IMR-90 (cell line): Measurements from ENCODE around the gene WDR6. TPM values are rescaled to one million over a fixed set of nuclear protein-coding genes. Genes with fewer than 3 reads are reported as not detected.
A peak's percentile ranks its signal among the peaks of the same experiment; 100 is the strongest.

Source experiments
- ATAC-seq: fragments of 200-7000 bp; cut with Tn5 transposase; 2 replicates; pipeline ENCODE4 v1.9.1; 2020; ENCODE audit warnings: low read depth, mild to moderate bottlenecking, moderate library complexity
- BruUV-seq: library from RNA; stranded (reverse); fragments of 400-500 nt; replicated peaks from 2 replicates; lab custom pipeline; 2021; lab: Mats Ljungman, UMichigan
- CTCF ChIA-PET: fragments of 300-600 bp; formaldehyde crosslinking; extraction: SDS; loops from one replicate; lab custom pipeline; 2021; ENCODE audit warnings: antibody characterized with exemption; lab: Yijun Ruan, JAX
- POLR2A ChIA-PET: fragments of 300-600 bp; sonication (Branson Sonifier 250); formaldehyde crosslinking; loops from one replicate; lab custom pipeline; 2022; ENCODE audit warnings: antibody characterized with exemption; ENCODE audit not compliant: unreplicated experiment; lab: Charles Lee
- DNase-seq: peaks from one replicate; pipeline ENCODE4 v3.0.0; 2013
- H2AFZ ChIP-seq: replicated peaks from 2 replicates; pipeline ENCODE3; 2013; ENCODE audit warnings: low read length, mild to moderate bottlenecking; ENCODE audit not compliant: poor library complexity
- H2AK5ac ChIP-seq: 2 replicates; pipeline ENCODE4 v1.6.1; 2013; ENCODE audit warnings: low read depth, low read length, inconsistent platforms
- H2AK9ac ChIP-seq: replicated peaks from 2 replicates; pipeline ENCODE3; 2013; ENCODE audit warnings: mild to moderate bottlenecking, low read depth, low read length, moderate library complexity; ENCODE audit not compliant: poor library complexity
- H2BK120ac ChIP-seq: 2 replicates; pipeline ENCODE4 v1.6.1; 2013; ENCODE audit warnings: low read depth, low read length, inconsistent platforms
- H2BK15ac ChIP-seq: 3 replicates; pipeline ENCODE4 v1.6.1; 2013; ENCODE audit warnings: low read depth, low read length, inconsistent platforms
- H2BK20ac ChIP-seq: 2 replicates; pipeline ENCODE4 v1.6.1; 2013; ENCODE audit warnings: low read depth, mild to moderate bottlenecking, inconsistent platforms, low read length, moderate library complexity
- H2BK5ac ChIP-seq: 2 replicates; pipeline ENCODE4 v1.6.1; 2013; ENCODE audit warnings: mild to moderate bottlenecking, low read depth, low read length, inconsistent platforms; ENCODE audit not compliant: poor library complexity, severe bottlenecking
- H3K14ac ChIP-seq: replicated peaks from 2 replicates; pipeline ENCODE4 v1.6.1; 2013; ENCODE audit warnings: low read depth, low read length, inconsistent platforms
- H3K18ac ChIP-seq: 2 replicates; pipeline ENCODE4 v1.6.1; 2013; ENCODE audit warnings: low read depth, low read length, control low read depth
- H3K23ac ChIP-seq: 2 replicates; pipeline ENCODE4 v1.6.1; 2013; ENCODE audit warnings: low read depth, low read length, inconsistent platforms
- H3K27ac ChIP-seq: 2 replicates; pipeline ENCODE4 v1.5.1; 2013; ENCODE audit warnings: mild to moderate bottlenecking, control low read depth, low read length; ENCODE audit not compliant: insufficient read depth
- H3K27me3 ChIP-seq: 2 replicates; pipeline ENCODE4 v1.6.1; 2013; ENCODE audit warnings: low read length; ENCODE audit not compliant: control insufficient read depth, insufficient read depth
- H3K36me3 ChIP-seq: 2 replicates; pipeline ENCODE4 v1.6.1; 2013; ENCODE audit warnings: low read length, mixed read lengths; ENCODE audit not compliant: control insufficient read depth, insufficient read depth
- H3K4ac ChIP-seq: 2 replicates; pipeline ENCODE4 v1.6.1; 2013; ENCODE audit warnings: low read depth, low read length, inconsistent platforms
- H3K4me1 ChIP-seq: 2 replicates; pipeline ENCODE4 v1.6.1; 2013; ENCODE audit warnings: low read length, mixed read lengths; ENCODE audit not compliant: control insufficient read depth, insufficient read depth
- H3K4me2 ChIP-seq: 2 replicates; pipeline ENCODE4 v1.6.1; 2013; ENCODE audit warnings: low read depth, mild to moderate bottlenecking, control low read depth, low read length, moderate library complexity
- H3K4me3 ChIP-seq: 2 replicates; pipeline ENCODE4 v1.5.1; 2013; ENCODE audit warnings: low read depth, mild to moderate bottlenecking, control low read depth, low read length, moderate library complexity; ENCODE audit not compliant: insufficient read depth
- H3K56ac ChIP-seq: 2 replicates; pipeline ENCODE4 v1.6.1; 2013; ENCODE audit warnings: low read length, inconsistent platforms; ENCODE audit not compliant: insufficient read depth; ENCODE audit errors: extremely low read depth
- H3K79me1 ChIP-seq, 2 experiments: 2 replicates each; pipeline ENCODE4 v1.6.1; 2013; ENCODE audit warnings: low read length in 2 of 2, inconsistent platforms in 1 of 2, low read depth in 1 of 2
- H3K9ac ChIP-seq: 2 replicates; pipeline ENCODE4 v1.6.1; 2013; ENCODE audit warnings: low read depth, low read length, control low read depth
- H3K9me1 ChIP-seq: 2 replicates; pipeline ENCODE4 v1.6.1; 2013; ENCODE audit warnings: low read length, inconsistent platforms; ENCODE audit not compliant: insufficient read depth
- H3K9me3 ChIP-seq: 2 replicates; pipeline ENCODE4 v1.6.1; 2013; ENCODE audit warnings: low read length; ENCODE audit not compliant: control insufficient read depth, insufficient read depth
- H4K20me1 ChIP-seq: 2 replicates; pipeline ENCODE4 v1.6.1; 2013; ENCODE audit warnings: low read length, inconsistent platforms; ENCODE audit not compliant: insufficient read depth
- H4K5ac ChIP-seq: 2 replicates; pipeline ENCODE4 v1.6.1; 2013; ENCODE audit warnings: mild to moderate bottlenecking, low read depth, low read length, control low read depth
- H4K8ac ChIP-seq, 2 experiments: 2 replicates each; pipeline ENCODE4 v1.6.1; 2013; ENCODE audit warnings: low read depth in 2 of 2, low read length in 2 of 2, control low read depth in 1 of 2, inconsistent platforms in 1 of 2
- H4K91ac ChIP-seq: 2 replicates; pipeline ENCODE4 v1.6.1; 2013; ENCODE audit warnings: low read depth, low read length, inconsistent platforms; ENCODE audit not compliant: insufficient read depth
- POLR2A ChIP-seq: IDR thresholded peaks from 2 replicates; pipeline ENCODE4 v1.6.1; 2012; ENCODE audit warnings: mild to moderate bottlenecking, low read depth, low read length
- WGBS, 2 experiments: methylation state at CpG; one replicate each; pipeline versions ENCODE4 v1.1.5 to v1.1.7; 2013; ENCODE audit warnings: missing lambda C conversion rate in 2 of 2; ENCODE audit not compliant: insufficient read length in 1 of 2; ENCODE audit errors: extremely low coverage in 2 of 2; 5-methylcytosine and 5-hydroxymethylcytosine counted together
- dilution Hi-C: fragments of 300-500 bp; cut with HindIII; formaldehyde crosslinking; loops from one replicate; pipeline ENCODE4 v1.14.3; 2018; ENCODE audit warnings: low sequenced_read_pairs; ENCODE audit not compliant: unreplicated experiment
- in situ Hi-C: fragments of 300-500 bp; cut with MboI; formaldehyde crosslinking; loops from 3 replicates; pipeline ENCODE4 v1.14.3; 2019; ENCODE audit warnings: low sequenced_read_pairs, inconsistent platforms, mixed read lengths
- intact Hi-C: fragments of 100-400 bp; cut with micrococcal nuclease; formaldehyde crosslinking; loops from 2 replicates; pipeline ENCODE4 v1.10.0; 2022
- polyA plus RNA-seq, 3 experiments: library from polyadenylated mRNA; depleted of rRNA; stranded (reverse); fragments of >200 nt; gene quantifications; 2 replicates each; pipeline ENCODE4 v1.2.3, GENCODE V29; 2012; ENCODE audit warnings: low replicate concordance in 1 of 3
- total RNA-seq: library from RNA; depleted of rRNA; stranded (reverse); fragments of >200 nt; gene quantifications from 2 replicates; pipeline ENCODE4 v1.2.3, GENCODE V29; 2012
- TF ChIP-seq, protein P1 (sequence below): fragments of 150-350 bp; IDR thresholded peaks from 2 replicates; pipeline ENCODE4 v1.6.1; 2017; ENCODE audit warnings: mild to moderate bottlenecking, antibody characterized with exemption, low read length, low read depth

The WDR6 gene
- total and polyA plus RNA-seq, 2 of the 4 experiments (the other 2 are of a cell fraction) = 60.9 to 160 TPM

DNA sequence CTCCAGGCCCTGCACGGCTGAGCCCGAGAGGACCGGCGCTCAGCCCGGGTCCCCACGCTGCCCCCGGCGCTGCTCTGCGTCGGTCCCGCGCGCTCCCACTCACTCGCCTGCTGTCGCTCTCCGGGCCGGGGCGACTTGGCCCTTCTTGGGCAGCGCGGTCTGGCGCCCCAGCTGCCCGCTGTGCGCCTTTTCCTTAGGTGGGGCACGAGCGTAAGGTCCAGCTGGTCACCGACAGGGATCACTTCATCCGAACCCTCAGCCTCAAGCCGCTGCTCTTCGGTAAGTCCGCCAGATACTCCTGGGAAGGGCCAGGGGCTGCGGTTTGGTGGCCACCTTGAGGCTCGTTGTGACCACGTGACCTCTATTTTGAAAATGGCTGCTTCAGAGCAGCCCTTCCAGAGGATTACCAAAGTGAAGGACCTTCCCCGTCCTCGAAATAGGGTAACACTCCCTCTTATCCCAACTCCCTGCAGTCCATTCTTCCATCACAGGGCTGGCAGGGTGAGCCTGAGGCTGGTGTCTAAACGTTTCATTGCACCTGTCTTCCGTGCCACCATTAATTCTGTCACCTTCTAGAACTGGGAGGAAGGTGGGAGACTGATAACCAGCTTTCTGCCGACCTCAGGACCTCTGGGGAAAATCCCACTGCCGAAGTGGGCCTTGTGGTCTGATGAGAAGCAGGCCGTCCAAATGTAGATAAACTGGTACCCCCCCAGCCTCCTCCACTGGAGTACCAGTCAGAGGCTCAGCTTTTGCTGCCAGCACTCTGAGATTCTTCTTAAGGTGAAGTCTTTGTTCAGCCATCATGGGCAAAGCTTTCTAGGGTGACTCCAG lies 16.3 kb upstream of the WDR6 start:
- Histone ChIP-seq H3K18ac (peak overlapping the region; percentile 1; the same call in 1 of the 2 replicates), H3K56ac (no peak overlapping the region; the same call in 1 of the 2 replicates), H4K5ac (peak overlapping the region; percentile 46), H4K20me1 (no peaks in the 10 kb centered on the region; the same call in 1 of the 2 replicates), H2AK9ac (peak overlapping the region; percentile 96), H4K8ac (peak overlapping the region; percentile 26 to 88), H3K23ac (peak overlapping the region; percentile 91), H3K27me3 (no peaks in the 10 kb centered on the region), H2BK15ac (no peak overlapping the region), H2BK120ac (no peak overlapping the region), H4K91ac (peak overlapping the region; percentile 55), H3K36me3 (peaks cover 4% of the 10 kb centered on the region; the same call in 1 of the 2 replicates), H3K4me2 (peak overlapping the region; percentile 95), H3K9me1 (peaks cover 7% of the 10 kb centered on the region), H3K4me3 (peak overlapping the region; percentile 72), H3K9ac (peak overlapping the region; percentile 74), H2BK20ac (no peak overlapping the region), H3K4me1 (peaks cover 14% of the 10 kb centered on the region), H3K4ac (peak overlapping the region; percentile 91), H3K79me1 (peaks cover 24 to 47% of the 10 kb centered on the region in 2 experiments), H3K9me3 (no peaks in the 10 kb centered on the region), H2BK5ac (peak overlapping the region; percentile 91), H3K14ac (peak overlapping the region; percentile 85), H3K27ac (peak overlapping the region; percentile 68), H2AK5ac (peak overlapping the region; percentile 93), H2AFZ (peak overlapping the region; percentile 96)
- no TSS peak for BruUV-seq
- 1% methylated on average over 20 of the region's 40 CpGs; no CpG with 5 or more reads in 1 of the 2 experiments for WGBS, 2 experiments
- intact Hi-C loops (no loop called here), dilution Hi-C loops (no loop called here), in situ Hi-C loops (no loop called here)
- peak; percentile 2 for ATAC-seq
- ChIA-PET CTCF (no interaction called here), POLR2A (no interaction called here)
- no peak for DNase-seq
- no peak for TF ChIP-seq POLR2A
- TF ChIP-seq, protein P1, sequence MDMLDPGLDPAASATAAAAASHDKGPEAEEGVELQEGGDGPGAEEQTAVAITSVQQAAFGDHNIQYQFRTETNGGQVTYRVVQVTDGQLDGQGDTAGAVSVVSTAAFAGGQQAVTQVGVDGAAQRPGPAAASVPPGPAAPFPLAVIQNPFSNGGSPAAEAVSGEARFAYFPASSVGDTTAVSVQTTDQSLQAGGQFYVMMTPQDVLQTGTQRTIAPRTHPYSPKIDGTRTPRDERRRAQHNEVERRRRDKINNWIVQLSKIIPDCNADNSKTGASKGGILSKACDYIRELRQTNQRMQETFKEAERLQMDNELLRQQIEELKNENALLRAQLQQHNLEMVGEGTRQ = peak; percentile 90
